Smooth muscle cell (in vitro differentiated cells): Measurements from ENCODE around the gene DNAJA1. TPM values are rescaled to one million over a fixed set of nuclear protein-coding genes. Genes with fewer than 3 reads are reported as not detected.
A peak's percentile ranks its signal among the peaks of the same experiment; 100 is the strongest.

Experiments
- DNase-seq: peaks from one replicate; lab custom pipeline; 2025; ENCODE audit not compliant: unreplicated experiment; lab: John Stamatoyannopoulos, UW
- H2AFZ ChIP-seq: fragments of 200-600 bp; sonication (generic); 2 replicates; pipeline ENCODE4 v1.6.0; 2016; ENCODE audit warnings: antibody characterized with exemption, low read depth, mild to moderate bottlenecking
- H3F3A ChIP-seq: fragments of 200-600 bp; sonication (generic); 2 replicates; pipeline ENCODE4 v1.6.0; 2017; ENCODE audit warnings: antibody characterized with exemption, low read depth
- H3K27ac ChIP-seq: fragments of 200-600 bp; sonication (generic); 2 replicates; pipeline ENCODE4 v1.5.1; 2016; ENCODE audit warnings: low read depth, mild to moderate bottlenecking
- H3K27me3 ChIP-seq: fragments of 200-600 bp; sonication (generic); 2 replicates; pipeline ENCODE4 v1.6.1; 2016; ENCODE audit warnings: low read depth, mild to moderate bottlenecking
- H3K36me3 ChIP-seq: fragments of 200-600 bp; sonication (generic); 2 replicates; pipeline ENCODE4 v1.5.1; 2016; ENCODE audit warnings: low read depth
- H3K4me1 ChIP-seq: fragments of 200-600 bp; sonication (generic); 2 replicates; pipeline ENCODE4 v1.5.1; 2016; ENCODE audit warnings: low read depth
- H3K4me2 ChIP-seq: fragments of 200-600 bp; sonication (generic); 2 replicates; pipeline ENCODE4 v1.6.0; 2016; ENCODE audit warnings: mild to moderate bottlenecking
- H3K4me3 ChIP-seq: fragments of 200-600 bp; sonication (generic); 2 replicates; pipeline ENCODE4 v1.5.1; 2016; ENCODE audit warnings: mild to moderate bottlenecking
- H3K79me2 ChIP-seq: fragments of 200-600 bp; sonication (generic); 2 replicates; pipeline ENCODE4 v1.6.0; 2016; ENCODE audit warnings: low read depth, mild to moderate bottlenecking
- H3K9ac ChIP-seq: fragments of 200-600 bp; sonication (generic); 2 replicates; pipeline ENCODE4 v1.6.0; 2016; ENCODE audit warnings: low read depth
- H3K9me3 ChIP-seq: fragments of 200-600 bp; sonication (generic); replicated peaks from 2 replicates; pipeline ENCODE4 v1.5.1; 2016; ENCODE audit warnings: low read depth
- H4K20me1 ChIP-seq: fragments of 200-600 bp; sonication (generic); 2 replicates; pipeline ENCODE4 v1.6.0; 2016; ENCODE audit warnings: low read depth
- CTCF ChIP-seq: fragments of 200-600 bp; sonication (generic); IDR thresholded peaks from 2 replicates; pipeline ENCODE4 v1.5.1; 2017; ENCODE audit warnings: borderline replicate concordance, mild to moderate bottlenecking, antibody characterized with exemption; ENCODE audit not compliant: insufficient read depth, poor library complexity, severe bottlenecking
- WGBS: methylation state at CpG from one replicate; pipeline ENCODE4 v1.1.7; 2016; ENCODE audit warnings: low lambda C conversion rate; 5-methylcytosine and 5-hydroxymethylcytosine counted together
- polyA plus RNA-seq: library from polyadenylated mRNA; unstranded; fragments of >200 nt; fragmentation: Nextera tagmentation; extraction: Ambion mirVana; gene quantifications from 2 replicates; pipeline ENCODE4 v1.2.1, GENCODE V29; 2016
- total RNA-seq: library from RNA; depleted of rRNA; stranded (reverse); fragments of >200 nt; gene quantifications from 2 replicates; pipeline ENCODE4 v1.2.3, GENCODE V29; 2014

DNAJA1 gene
- total and polyA plus RNA-seq, 2 experiments from 2014 or later: 151 to 152 TPM

- H3K4me3 ChIP-seq: no peak overlapping the region
- no peak overlapping the region for H3K27ac ChIP-seq
- peaks cover 16% of the 10 kb centered on the region for H4K20me1 ChIP-seq
- H3K36me3 ChIP-seq: peaks cover 27% of the 10 kb centered on the region
- H3F3A ChIP-seq: peaks cover 50% of the 10 kb centered on the region
- TF ChIP-seq CTCF: no peak
- peaks cover 3% of the 10 kb centered on the region for H3K4me1 ChIP-seq
- 92% methylated on average over 9 of the region's 10 CpGs for WGBS
- no peak for DNase-seq
- H3K9ac ChIP-seq: no peak overlapping the region
- H2AFZ ChIP-seq: no peak overlapping the region
- no peaks in the 10 kb centered on the region for H3K27me3 ChIP-seq
- H3K9me3 ChIP-seq: no peaks in the 10 kb centered on the region
- H3K4me2 ChIP-seq: no peak overlapping the region
- peaks cover 3% of the 10 kb centered on the region for H3K79me2 ChIP-seq
Observed at GRCh38 chr9:33041432-33042188, 16.5 kb downstream of the DNAJA1 start.

GRCh38 chr9:33042473-33042872 lies 17.4 kb downstream of the DNAJA1 start:
- WGBS: 95% methylated on average over 8 of the region's 8 CpGs
- H3K79me2 ChIP-seq: peaks cover 2% of the 10 kb centered on the region
- peaks cover 10% of the 10 kb centered on the region for H4K20me1 ChIP-seq
- no peak overlapping the region for H3K4me2 ChIP-seq
- TF ChIP-seq CTCF: no peak
- H3K4me1 ChIP-seq: peaks cover 3% of the 10 kb centered on the region
- H3K27ac ChIP-seq: peak overlapping the region; percentile 83
- no peaks in the 10 kb centered on the region for H3K27me3 ChIP-seq
- H2AFZ ChIP-seq: no peak overlapping the region
- H3F3A ChIP-seq: peaks cover 41% of the 10 kb centered on the region
- H3K9ac ChIP-seq: no peak overlapping the region
- DNase-seq: no peak
- H3K36me3 ChIP-seq: peaks cover 22% of the 10 kb centered on the region
- H3K9me3 ChIP-seq: no peaks in the 10 kb centered on the region
- no peak overlapping the region for H3K4me3 ChIP-seq

- H3K4me3 ChIP-seq: peak overlapping the region; percentile 61
- peak overlapping the region; percentile 84 for H3K4me2 ChIP-seq
- no peaks in the 10 kb centered on the region for H3K9me3 ChIP-seq
- peaks cover 36% of the 10 kb centered on the region for H3F3A ChIP-seq
- peak overlapping the region; percentile 70 for H3K9ac ChIP-seq
- no peaks in the 10 kb centered on the region for H3K79me2 ChIP-seq
- peaks cover 3% of the 10 kb centered on the region for H3K4me1 ChIP-seq
- no peak for TF ChIP-seq CTCF
- 59% methylated on average over 8 of the region's 8 CpGs for WGBS
- H3K36me3 ChIP-seq: peaks cover 13% of the 10 kb centered on the region
- H2AFZ ChIP-seq: no peak overlapping the region
- no peak for DNase-seq
- no peaks in the 10 kb centered on the region for H3K27me3 ChIP-seq
- H3K27ac ChIP-seq: peak overlapping the region; percentile 83
- H4K20me1 ChIP-seq: peaks cover under 1% of the 10 kb centered on the region
Observed at GRCh38 chr9:33043671-33044070, 18.6 kb downstream of the DNAJA1 start.
